Kidney tubule cell (primary cell): Measurements from ENCODE around the gene ATG2A.
A peak's percentile ranks its signal among the peaks of the same experiment; 100 is the strongest.

Experiments
- DNase-seq: peaks from one replicate; pipeline ENCODE4 v3.0.0-alpha.2; 2018; ENCODE audit warnings: low spot score

The ATG2A gene

DNA sequence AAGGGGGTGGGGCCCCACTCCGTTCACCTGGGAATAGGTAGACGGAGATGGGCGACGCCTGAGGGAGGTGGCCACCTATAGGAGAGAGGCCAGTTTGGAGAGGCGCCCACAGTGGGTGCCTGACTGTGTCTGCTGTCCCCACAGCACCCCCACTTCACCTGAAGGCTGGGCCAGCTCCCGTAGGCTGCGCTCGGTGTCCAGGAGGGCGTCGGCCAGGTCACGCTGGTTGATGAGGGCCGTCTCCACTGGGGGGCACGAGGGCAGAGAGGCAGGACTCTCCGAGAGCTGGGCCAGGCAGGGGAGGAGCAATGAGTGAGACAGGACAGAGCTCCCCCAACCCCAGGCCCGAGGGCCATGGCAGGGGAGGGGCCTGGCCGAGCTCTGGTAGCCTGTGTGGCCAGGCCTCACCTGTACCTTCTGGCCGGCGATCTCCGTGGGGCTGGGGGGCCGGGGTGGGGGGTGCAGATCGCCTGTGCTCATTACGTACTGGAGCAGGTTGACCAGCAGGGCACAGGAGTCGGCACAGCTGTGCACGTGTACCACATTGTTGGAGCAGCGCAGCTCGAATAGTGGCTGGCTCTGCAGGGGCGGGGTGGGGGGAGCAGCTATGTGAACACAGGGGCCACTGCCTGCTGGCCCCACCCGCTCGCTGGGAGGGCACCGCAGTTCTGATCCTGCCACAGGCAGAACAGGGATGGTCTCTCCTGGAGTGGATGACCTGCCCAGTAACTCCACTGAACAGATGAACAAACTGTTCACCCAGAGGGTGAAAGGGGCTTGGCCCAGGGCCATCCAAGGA is 14.7 kb downstream of the ATG2A start:
- no peak for DNase-seq

DNA sequence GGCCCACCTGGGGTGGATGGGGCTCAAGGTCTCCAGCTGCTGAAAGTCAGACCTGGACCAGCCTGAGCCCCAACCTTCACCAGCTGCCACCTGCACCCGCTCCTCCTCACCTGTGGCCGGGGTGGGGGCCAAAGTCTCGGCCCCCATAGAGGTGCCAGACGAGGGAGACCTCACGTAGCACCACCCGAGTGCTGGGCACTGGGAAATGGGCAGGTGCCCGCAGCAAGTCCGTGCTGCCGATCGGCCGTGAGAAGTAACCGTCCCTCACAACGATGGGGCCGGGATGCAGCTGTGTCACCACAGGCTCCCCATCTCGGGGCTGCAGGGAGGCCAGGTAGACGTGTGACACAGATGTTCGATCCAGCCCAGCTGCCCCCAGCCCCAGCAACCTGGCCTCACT is 16.2 kb downstream of the ATG2A start:
- DNase-seq: no peak

DNA sequence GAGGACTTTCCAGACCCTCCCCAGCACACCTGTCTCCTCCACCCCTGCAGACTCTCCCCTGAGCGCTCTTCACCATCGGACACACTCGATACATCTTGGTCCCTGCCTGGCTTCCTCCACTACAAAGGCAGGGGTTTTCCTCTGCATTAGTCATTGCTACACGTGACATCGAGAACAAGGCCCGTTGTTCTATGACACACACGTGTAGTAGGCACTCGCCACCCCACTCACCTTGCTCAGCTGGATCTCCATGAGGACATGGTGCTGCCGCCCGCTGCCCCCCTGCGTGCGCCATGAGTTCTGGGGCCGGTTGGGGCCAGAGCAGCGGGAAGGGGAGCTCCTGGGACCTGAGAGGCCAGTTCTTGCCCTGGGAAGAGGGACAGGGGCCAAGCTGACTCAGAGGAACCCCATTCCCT is 16.7 kb downstream of the ATG2A start:
- DNase-seq: peak; percentile 25

DNA sequence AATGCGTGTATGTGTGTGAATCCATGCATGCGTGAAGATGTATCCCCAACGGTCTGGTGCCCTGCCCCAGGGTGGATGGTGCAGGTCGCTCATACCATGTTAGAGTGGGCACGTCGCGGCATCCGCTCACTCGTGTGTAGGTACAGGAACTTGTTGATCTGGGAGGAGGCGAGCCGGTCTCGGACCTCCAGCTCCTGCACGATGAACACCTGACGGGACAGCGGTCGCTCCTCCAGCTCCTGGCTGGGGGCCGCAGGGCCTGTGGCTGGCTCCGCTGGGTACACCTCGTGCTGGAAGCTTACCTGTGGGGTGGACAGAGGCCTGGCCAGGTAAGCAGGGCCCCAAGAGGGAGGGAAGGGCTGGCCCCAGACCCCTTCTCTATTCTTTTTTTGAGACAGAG is 18.5 kb downstream of the ATG2A start:
- no peak for DNase-seq

DNA sequence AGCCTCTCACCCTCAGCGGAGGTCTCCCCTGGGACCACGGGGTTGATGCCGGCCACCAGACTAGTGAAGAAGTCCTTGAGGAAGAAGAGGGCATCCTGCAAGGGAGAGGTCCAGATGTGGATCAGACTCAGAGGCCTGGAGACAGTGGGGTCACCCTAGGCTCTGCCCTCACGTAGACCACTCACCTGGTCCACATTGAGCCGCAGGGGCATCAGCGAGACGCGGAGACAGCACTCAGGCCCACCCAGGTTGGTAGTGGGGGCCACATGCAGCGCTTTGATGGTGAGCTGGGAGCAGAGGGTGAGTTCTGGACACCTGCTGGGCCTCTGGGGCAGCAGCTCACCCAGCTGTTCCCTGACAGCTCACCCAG is 18.9 kb downstream of the ATG2A start:
- no peak for DNase-seq

DNA sequence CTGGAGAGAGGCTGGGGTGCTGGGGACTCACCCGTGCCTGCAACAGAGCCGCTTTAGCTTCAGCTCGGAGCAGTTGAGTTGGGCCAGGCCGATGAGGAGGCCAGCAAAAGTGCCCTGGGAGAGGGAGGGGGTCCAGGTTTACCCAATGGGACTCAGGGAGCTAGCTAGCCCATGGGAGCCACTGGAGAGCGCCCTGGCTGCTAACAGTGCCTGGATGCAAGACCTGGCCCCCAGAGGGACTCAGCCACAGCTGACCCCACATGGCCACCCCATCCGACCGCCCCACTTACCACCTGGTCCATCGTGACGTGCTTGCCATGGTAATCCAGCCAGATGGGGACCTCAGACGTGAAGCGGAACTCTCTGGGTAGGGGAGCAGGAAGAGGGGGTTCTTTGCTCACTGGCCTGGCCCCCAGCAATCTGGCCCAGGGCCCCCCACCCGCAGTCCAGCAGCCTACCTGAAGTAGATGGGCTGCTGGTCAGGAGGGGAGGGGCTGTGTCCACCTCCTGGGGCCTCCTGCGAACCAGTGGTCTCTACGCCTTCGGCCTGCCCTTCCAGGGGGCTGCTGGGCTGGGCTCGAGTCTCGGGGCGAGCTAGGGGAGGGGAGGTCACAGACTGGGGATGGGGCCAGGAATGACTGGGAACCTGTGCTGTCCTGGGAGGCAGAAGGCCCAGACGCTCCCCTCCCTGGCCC is 19.5 kb downstream of the ATG2A start:
- no peak for DNase-seq

DNA sequence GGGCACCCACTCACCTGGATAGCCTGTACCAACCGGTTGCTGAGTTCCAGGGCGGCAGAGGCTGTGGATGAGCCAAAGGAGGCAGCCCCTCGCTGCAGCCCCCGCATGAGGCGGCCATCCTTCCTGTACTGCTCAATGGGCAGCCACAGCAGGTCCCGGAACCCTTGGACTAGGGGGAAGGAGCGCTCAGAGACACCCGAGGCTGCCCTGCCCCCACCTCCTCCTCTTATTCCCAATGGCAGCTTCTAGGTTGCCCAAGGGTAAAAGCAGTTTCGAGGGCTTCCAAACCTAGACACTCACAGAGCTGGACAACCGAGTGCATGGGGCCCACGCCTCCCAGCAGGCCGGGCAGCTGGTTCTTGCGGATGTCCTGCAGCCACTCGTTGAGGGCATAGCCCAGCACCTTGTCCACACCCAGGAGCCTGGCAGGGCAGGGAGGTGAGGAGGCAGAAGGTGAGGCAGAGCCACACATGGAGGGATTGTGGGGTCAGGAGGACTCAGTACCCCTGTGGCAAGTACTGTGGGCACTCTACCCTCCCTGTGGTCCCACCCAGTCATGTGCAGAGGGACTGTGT is 20.5 kb downstream of the ATG2A start:
- DNase-seq: no peak

DNA sequence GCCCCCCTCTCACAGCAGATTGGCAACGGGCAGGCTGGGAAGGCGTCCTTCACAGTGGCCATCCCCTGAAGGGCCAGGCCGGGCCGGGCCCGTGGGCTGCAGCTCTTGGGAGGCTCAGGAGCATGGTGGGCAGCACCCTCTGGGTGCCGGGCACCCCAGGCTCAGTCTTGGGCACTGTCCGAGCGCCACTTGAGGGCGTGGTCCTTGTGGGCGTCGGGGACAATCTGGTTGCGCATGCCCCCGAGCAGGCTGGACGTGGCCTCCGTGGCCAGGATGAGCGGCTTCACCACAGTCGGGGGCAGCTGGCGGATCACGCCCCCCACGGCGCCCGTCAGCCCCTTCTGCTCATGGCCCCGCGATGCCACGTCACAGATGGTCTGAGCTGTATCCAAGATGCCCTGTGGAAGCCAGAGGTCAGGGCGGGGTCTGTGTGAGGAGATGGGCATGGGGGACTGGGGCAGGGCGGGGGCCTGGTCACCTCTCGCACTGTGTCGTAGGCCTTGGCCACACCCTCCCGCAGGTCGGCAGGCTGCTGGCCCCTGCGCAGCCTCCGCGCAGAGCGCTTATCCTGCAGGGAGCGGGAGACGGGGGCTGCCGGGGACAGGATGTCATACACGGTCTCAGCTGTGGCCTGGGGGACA is 22.1 kb downstream of the ATG2A start:
- DNase-seq: no peak

DNA sequence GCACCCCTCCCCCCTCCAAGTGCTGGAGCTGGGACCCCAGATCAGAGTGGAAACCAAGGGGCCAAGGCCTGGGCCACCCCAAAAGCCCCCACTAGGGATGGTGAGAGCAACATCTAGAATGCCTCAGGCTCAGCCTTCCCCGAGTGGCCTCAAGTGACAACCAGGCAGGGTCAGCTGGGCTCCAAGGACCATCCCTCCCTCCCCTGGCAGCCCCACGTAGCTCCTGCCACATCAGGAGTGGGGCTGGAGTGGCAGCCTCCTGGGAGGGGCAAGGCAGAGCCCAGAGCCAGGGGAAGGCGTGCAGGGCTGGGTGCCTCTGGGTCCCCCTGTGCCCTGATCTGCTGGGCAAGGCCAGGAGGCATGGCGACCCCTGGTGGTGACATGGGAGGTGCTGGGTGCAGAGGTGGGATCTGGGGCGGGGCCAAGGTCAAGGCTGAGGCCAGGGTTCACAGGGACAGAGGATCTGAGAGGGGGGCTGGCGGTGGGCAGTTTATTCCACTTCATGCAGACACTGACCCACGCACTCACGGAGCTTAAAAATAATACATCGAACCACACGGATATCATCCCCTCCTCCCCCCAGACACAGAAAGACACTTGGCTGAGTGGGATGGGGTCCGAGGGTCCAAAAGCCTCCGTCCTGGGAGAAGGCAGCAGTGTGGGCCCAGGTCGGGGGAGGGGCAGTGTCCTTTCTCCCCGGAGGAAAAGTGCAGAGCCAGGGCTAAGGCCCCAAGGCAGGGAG is 22.8 kb downstream of the ATG2A start:
- peak; percentile 79 for DNase-seq

DNA sequence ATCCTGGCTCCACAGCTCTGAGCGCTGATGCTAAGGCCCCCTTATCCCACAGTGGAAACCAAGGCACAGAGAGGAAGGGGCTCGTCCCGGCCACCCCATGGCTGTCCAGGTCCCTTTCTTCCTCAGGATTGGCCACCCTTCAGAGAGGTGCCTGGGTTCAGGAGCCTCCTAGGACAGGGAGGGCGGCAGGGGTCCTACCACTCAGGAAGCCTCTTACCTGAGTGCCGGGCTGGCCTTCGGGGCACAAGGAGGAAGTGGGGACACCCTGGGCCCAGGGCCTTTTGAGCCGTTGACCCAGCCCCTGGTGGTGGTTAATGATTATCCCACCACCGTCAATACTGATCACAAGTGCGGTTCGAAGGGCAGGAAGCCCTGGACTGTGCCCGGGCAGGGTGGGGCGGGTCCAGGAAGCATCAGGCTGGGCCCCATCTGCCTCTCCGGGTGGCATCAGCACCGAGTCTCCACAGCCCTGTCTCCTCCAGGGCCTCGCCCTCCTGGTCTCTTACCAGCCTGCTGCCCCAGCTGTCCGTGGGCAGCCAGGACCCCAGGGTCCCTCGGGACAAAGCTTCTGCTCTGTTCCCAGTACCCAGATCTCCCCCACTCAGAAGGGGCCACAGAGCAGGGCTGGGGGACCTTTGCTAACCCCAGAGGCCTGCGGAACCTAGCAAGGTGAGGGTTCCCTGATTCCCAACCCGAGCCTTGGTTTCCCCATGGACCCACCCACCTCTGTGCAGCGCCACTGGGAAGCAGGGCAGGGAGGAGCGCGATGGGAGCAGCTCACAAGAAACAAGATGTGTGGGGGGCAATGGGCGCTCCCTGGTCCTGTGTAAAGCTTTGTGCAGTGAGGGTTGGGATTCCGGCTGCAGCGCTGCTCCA is 23.6 kb downstream of the ATG2A start:
- DNase-seq: peak; percentile 78

DNA sequence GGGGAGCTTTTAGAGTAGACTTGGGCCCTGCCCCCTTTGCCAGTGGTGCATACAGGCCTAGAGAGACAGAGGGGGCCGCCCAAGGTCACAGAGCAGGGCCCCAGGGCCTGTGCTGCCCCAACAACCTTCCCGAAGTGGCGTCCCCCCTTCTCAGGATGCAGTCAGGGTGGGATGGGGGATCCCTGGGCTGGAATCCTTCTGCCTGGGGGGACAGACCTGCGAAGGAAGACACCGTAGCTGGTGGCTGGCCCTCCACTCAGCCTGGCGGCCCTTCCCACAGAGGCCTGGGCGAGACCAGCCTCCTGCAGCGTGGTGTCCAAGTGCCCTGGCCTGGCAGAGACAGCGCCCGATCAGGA is 24.2 kb downstream of the ATG2A start:
- no peak for DNase-seq

DNA sequence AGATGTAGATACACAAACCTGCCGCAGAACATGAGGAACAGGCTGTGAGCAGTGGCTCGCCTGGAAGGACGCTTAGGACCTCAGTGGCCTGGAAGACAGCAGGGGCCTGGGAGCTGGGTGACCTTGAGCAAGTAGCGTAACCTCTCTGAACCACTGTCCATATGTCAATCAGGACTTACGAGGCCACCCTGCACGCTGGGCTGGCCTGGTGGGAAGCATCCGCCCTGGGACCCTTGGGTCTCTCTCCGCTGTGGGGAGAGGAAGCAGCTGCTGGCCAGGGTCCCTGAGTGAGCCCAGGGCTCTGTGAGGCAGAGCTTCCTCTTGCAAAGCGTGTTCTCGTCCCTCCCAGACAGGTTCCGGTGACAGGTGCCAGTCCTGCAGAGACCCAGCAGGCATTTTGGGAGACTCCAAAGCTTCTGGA is 24.6 kb downstream of the ATG2A start:
- DNase-seq: no peak

DNA sequence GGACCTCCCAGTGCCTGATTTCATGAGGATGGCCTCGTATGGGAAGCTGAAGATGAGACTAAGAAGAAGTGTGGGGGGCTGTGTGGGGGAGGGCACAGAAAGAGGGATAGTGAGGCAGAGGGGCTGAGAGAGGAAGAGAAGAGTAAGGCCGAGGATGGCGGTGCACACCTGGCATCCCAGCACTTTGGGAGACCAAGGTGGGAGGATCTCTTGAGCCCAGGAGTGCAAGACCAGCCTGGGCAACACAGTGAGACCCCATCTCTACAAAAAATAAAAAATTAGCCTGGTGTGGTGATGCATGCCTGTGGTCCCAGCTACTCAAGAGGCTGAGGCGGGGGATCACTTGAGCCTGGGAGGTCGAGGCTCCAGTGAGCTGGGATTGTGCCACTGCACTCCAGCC is 25.1 kb downstream of the ATG2A start:
- DNase-seq: no peak

DNA sequence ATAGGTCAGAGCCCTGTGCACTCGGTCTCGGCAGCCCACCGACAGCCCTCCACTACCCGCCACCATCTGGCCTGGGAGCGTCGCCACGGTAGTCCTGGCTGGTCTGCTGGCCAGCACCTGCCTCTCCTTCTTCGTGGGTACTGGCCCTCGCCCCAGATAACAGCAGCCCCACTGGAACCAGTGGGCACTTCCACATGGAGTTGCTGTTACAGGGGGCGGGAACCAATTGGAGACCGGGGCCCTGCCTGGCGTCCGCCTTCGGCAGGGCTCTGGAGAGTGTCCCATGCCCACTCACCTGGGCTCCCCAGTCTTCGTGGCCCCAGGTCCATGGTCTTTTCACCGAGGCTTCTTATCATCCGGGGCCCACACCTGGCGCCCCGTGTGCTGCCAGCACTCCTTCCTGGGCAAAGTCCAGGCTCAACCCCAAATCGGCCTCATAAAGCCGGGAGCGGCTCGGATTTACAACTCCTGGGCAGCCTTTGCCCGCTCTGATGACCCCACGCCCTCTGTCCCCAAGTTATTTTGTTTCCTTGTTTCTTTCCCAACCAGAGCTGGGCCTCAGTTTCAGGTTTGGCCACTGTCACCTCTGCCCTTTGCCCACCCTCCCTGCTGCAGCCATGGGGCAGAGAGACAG is 25.7 kb downstream of the ATG2A start:
- no peak for DNase-seq

DNA sequence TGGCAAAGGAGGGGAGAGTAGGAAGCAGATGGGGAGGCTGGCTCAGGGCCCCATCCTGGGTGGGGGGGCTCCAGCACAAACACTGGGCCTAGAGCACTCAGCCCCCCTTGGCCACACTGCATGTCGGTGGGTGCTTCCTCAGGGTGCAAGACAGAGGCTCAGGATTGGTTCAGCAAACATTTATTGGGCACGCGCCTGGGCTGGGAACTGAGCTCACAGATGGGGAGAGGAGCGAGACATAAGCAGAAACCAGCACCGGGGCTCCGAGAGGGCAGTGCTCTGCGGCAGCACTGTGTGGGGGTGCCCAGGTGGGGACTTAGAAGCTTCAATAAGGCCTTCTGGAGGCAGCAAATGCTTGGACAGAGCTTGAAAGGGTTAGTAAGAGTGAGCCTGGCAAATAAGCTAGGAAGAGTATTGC is 26.5 kb downstream of the ATG2A start:
- DNase-seq: no peak

DNA sequence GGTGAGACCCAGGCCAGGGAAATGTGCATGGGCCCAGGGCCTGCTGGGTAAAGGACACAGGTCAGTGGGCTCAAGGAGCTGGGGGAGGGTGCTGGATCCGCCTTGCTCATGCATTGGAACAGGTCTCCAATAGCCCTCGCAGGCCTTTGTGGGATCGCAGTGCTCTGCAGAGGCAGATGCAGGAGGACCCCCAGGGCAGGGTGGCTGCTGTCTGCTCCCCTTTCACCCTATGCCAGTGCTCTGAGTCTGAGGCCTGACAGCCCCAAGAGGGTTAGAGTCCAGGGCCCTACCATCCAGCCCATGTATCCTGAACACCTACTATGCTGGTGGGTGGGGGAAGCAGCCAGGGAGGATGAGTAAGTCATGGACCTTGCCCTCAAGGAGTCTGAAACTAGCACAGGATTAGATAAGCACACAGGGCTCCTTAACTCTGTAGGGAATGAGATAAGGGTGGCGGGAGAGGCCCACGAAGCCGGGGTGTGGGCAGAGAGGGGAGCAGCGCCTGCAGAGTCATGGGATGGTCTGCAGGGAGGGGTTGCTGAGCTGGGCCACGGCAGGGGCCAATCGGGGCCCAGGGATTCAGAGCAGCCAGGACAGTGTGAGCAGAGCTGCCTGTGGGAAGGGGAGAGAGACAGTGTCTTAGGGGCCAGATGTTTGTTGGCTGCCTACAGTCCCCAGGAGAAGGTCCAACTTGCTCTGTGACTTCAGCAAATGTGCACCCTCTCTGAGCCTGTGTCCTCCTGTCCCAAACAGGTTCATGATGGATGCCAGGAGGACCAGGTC is 28.1 kb downstream of the ATG2A start:
- peak; percentile 66 for DNase-seq

DNA sequence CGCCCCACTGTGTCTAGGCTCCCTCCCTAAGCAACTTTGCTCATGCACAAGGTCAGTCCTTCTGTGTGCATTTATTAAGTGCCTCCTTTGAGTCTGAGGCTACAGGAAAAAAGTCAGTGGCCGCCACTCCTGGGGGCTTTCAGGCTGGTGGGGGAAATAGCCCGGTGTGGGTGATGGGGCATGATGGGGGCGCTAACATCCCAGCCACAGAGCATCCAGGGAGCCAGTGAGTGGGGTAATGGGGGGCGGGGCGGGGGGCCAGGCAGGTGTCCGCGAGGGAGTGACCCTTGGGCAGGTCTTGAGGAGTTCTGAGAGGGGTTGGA is 28.6 kb downstream of the ATG2A start:
- no peak for DNase-seq

DNA sequence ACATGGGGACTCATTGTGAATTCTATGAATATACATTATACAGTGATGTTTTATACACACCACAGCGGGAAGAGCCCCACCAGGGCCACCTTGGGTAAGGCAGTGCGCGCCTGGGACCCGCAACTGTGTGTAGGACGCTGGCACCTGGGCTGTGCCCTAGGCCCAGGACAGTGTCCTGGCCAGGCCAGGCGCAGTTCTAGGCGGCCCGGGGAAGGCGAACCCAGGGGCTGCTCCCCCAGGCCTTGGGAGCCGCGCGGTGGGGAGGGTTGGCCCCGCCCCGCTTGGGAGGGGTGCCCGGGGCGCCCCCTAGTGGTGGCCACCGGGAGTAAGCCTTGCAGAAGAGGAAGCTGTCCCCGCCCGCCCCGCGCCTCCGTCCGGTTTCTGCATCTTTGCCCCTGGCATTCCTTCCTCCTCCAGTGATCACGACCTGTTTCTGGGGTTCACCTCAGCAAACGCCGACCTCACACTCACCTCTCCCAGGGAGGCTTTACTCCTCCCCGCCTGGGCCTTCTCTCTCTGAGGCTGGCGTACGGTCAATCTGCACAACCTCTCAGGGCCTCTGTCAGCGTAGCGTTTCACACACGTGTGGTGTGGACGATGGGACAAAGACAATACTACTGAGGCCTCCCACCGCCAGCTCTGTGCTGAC is 29.1 kb downstream of the ATG2A start:
- DNase-seq: peak; percentile 79

DNA sequence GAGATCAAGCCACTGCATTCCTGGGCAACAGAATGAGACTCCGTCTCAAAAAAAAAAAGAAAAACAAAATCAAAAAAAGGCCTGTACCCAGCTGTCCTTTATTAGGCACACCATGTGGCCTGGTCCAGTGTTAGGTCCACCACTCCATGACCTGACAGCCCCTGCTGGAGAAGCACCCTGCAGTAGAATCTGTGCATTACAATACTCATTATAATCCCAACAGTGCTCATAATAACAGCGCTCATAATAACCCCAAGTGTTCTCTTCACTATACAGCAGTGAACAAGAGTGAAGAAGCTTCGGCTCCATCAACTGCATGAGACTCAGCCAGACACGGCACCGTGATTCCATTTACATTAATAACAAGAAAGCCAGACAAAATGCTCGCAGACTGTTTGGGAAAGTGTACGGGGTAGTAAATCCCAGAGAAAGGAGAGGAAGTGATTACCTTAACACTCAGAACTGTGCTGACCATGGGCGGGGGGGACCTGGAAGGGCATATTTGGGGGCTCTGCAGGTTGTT is 29.7 kb downstream of the ATG2A start:
- no peak for DNase-seq
